ENCODE measurements around the gene TEX51.

The TEX51 gene

GRCh38 chr2:126894585-126895182, 4.0 kb upstream of the TEX51 start:
- DNase-seq = no peak
- H3K9me3 ChIP-seq (ENCODE audit: severe bottlenecking) = peaks cover 3% of the 10 kb centered on the region
- no peak for TF ChIP-seq CTCF (IDR thresholded peaks at IDR 0.05; ENCODE audit: low read depth, low read length)
- no peak overlapping the region for H3K27ac ChIP-seq
- H3K27me3 ChIP-seq (ENCODE audit: insufficient read depth, low read depth, severe bottlenecking) = peaks cover 18% of the 10 kb centered on the region
- no peaks in the 10 kb centered on the region for H3K36me3 ChIP-seq
- H3K4me3 ChIP-seq (ENCODE audit: low read depth, low read length) = no peak overlapping the region

- Histone ChIP-seq H3K27ac (no peak overlapping the region), H3K27me3 (ENCODE audit: insufficient read depth, low read depth, severe bottlenecking) (peaks cover 18% of the 10 kb centered on the region), H3K36me3 (no peaks in the 10 kb centered on the region), H3K9me3 (ENCODE audit: severe bottlenecking) (peaks cover 3% of the 10 kb centered on the region), H3K4me3 (ENCODE audit: low read depth, low read length) (no peak overlapping the region)
- no peak for DNase-seq
- TF ChIP-seq CTCF (IDR thresholded peaks at IDR 0.05; ENCODE audit: low read depth, low read length) = no peak
These were observed 3.4 kb upstream of the TEX51 start for GRCh38 chr2:126895336-126895735.

- Histone ChIP-seq H3K27ac (no peak overlapping the region), H3K4me3 (ENCODE audit: low read depth, low read length) (no peak overlapping the region), H3K27me3 (ENCODE audit: insufficient read depth, low read depth, severe bottlenecking) (peaks cover 17% of the 10 kb centered on the region), H3K9me3 (ENCODE audit: severe bottlenecking) (peaks cover 3% of the 10 kb centered on the region), H3K36me3 (no peaks in the 10 kb centered on the region)
- no peak for DNase-seq
- no peak for TF ChIP-seq CTCF (IDR thresholded peaks at IDR 0.05; ENCODE audit: low read depth, low read length)
These were observed 2.2 kb upstream of the TEX51 start for GRCh38 chr2:126896471-126896870.

GRCh38 chr2:126899616-126900185, 1.0 kb downstream of the TEX51 start:
- DNase-seq = no peak
- no peak overlapping the region for H3K27ac ChIP-seq
- no peak overlapping the region for H3K4me3 ChIP-seq (ENCODE audit: low read depth, low read length)
- no peak for TF ChIP-seq CTCF (IDR thresholded peaks at IDR 0.05; ENCODE audit: low read depth, low read length)
- peaks cover 24% of the 10 kb centered on the region for H3K27me3 ChIP-seq (ENCODE audit: insufficient read depth, low read depth, severe bottlenecking)
- peaks cover 4% of the 10 kb centered on the region for H3K9me3 ChIP-seq (ENCODE audit: severe bottlenecking)
- H3K36me3 ChIP-seq = no peaks in the 10 kb centered on the region

GRCh38 chr2:126900646-126901319, 2.1 kb downstream of the TEX51 start:
- Histone ChIP-seq H3K27ac (no peak overlapping the region), H3K36me3 (no peaks in the 10 kb centered on the region), H3K9me3 (ENCODE audit: severe bottlenecking) (peaks cover 3% of the 10 kb centered on the region), H3K4me3 (ENCODE audit: low read depth, low read length) (no peak overlapping the region), H3K27me3 (ENCODE audit: insufficient read depth, low read depth, severe bottlenecking) (peaks cover 20% of the 10 kb centered on the region)
- no peak for DNase-seq
- no peak for TF ChIP-seq CTCF (IDR thresholded peaks at IDR 0.05; ENCODE audit: low read depth, low read length)

Measured in WERI-Rb-1 (cell line).